PFSK-1 (cell line): Measurements from ENCODE around the gene PFKP.
A peak's percentile ranks its signal among the peaks of the same experiment; 100 is the strongest.

Experiments used
- FOXP2 ChIP-seq: optimal IDR thresholded peaks from 2 replicates; pipeline ENCODE3; 2011; ENCODE audit warnings: borderline replicate concordance, control low read depth, inconsistent platforms; ENCODE audit not compliant: insufficient read depth; ENCODE audit errors: extremely low read length, extremely low read depth
- POLR2AphosphoS5 ChIP-seq: IDR thresholded peaks from 2 replicates; pipeline ENCODE4 v1.6.1; 2012; ENCODE audit warnings: low read depth, mild to moderate bottlenecking, control low read depth, low read length, moderate library complexity
- REST ChIP-seq, 2 experiments: IDR thresholded peaks; 2 replicates each; pipeline versions ENCODE4 v1.6.1 to v1.8.0; 2011 to 2012; ENCODE audit warnings: low read depth in 2 of 2, low read length in 2 of 2, control low read depth in 1 of 2, inconsistent platforms in 1 of 2, mild to moderate bottlenecking in 1 of 2, moderate library complexity in 1 of 2; ENCODE audit not compliant: insufficient read depth in 1 of 2
- SIN3A ChIP-seq: IDR thresholded peaks from 2 replicates; pipeline ENCODE4 v1.6.1; 2012; ENCODE audit warnings: mild to moderate bottlenecking, low read length, moderate library complexity, borderline replicate concordance; ENCODE audit not compliant: insufficient read depth
- TAF1 ChIP-seq: IDR thresholded peaks from 2 replicates; pipeline ENCODE4 v1.6.1; 2012; ENCODE audit warnings: low read length, control low read depth, borderline replicate concordance; ENCODE audit not compliant: insufficient read depth

Gene PFKP

GRCh38 chr10:3046210-3046779 is 21.1 kb upstream of the PFKP start:
- TF ChIP-seq SIN3A (no peak), REST (IDR thresholded peaks at IDR 0.05; ENCODE audit: insufficient read depth in 1 of 2, low read depth in 2 of 2, low read length in 2 of 2) (no peak), TAF1 (no peak), POLR2AphosphoS5 (no peak), FOXP2 (no peak)

- no peak for TF ChIP-seq SIN3A
- TF ChIP-seq FOXP2: peak; percentile 54
These were observed 20.3 kb upstream of the PFKP start for GRCh38 chr10:3046981-3047547.

- no peak for TF ChIP-seq REST (IDR thresholded peaks at IDR 0.05; ENCODE audit: insufficient read depth in 1 of 2, low read depth in 2 of 2, low read length in 2 of 2)
- TF ChIP-seq FOXP2: no peak
- no peak for TF ChIP-seq SIN3A
- no peak for TF ChIP-seq POLR2AphosphoS5
- no peak for TF ChIP-seq TAF1
These were observed 19.8 kb upstream of the PFKP start for GRCh38 chr10:3047596-3047995.

GRCh38 chr10:3048119-3049019 is 19.0 kb upstream of the PFKP start:
- TF ChIP-seq FOXP2: no peak
- no peak for TF ChIP-seq SIN3A
- TF ChIP-seq POLR2AphosphoS5: no peak
- no peak for TF ChIP-seq TAF1
- no peak for TF ChIP-seq REST (IDR thresholded peaks at IDR 0.05; ENCODE audit: insufficient read depth in 1 of 2, low read depth in 2 of 2, low read length in 2 of 2)

GRCh38 chr10:3051692-3052091 is 15.7 kb upstream of the PFKP start:
- TF ChIP-seq POLR2AphosphoS5 (no peak), SIN3A (no peak), REST (IDR thresholded peaks at IDR 0.05; ENCODE audit: insufficient read depth in 1 of 2, low read depth in 2 of 2, low read length in 2 of 2) (no peak), FOXP2 (no peak), TAF1 (no peak)
